KOPT-K1 (cell line): ENCODE results near the gene B4GALT2.

Source experiments
- H3K27ac ChIP-seq: fragments of 200-600 bp; sonication (generic); 2 replicates; pipeline ENCODE4 v1.5.1; 2016; ENCODE audit warnings: antibody characterized with exemption, mild to moderate bottlenecking, low read depth, low read length; ENCODE audit not compliant: poor library complexity, severe bottlenecking
- H3K36me3 ChIP-seq: fragments of 200-600 bp; sonication (generic); 2 replicates; pipeline ENCODE4 v1.5.1; 2017; ENCODE audit warnings: antibody characterized with exemption, mild to moderate bottlenecking, low read length, moderate library complexity; ENCODE audit not compliant: insufficient read depth
- H3K9me3 ChIP-seq: fragments of 200-600 bp; sonication (generic); 2 replicates; pipeline ENCODE4 v1.5.1; 2017; ENCODE audit warnings: antibody characterized with exemption, low read length, mild to moderate bottlenecking; ENCODE audit not compliant: insufficient read depth, poor library complexity, severe bottlenecking

The B4GALT2 gene

GRCh38 chr1:44014365-44015104 lies 35.5 kb downstream of the B4GALT2 start:
- no peaks in the 10 kb centered on the region for H3K36me3 ChIP-seq

GRCh38 chr1:44015206-44015605 lies 36.2 kb downstream of the B4GALT2 start:
- no peaks in the 10 kb centered on the region for H3K9me3 ChIP-seq
- H3K27ac ChIP-seq, result no peak overlapping the region
- no peaks in the 10 kb centered on the region for H3K36me3 ChIP-seq

More at GRCh38 chr1:44014365-44015104, 35.5 kb downstream of the B4GALT2 start:
- Histone ChIP-seq H3K27ac (no peak overlapping the region), H3K9me3 (no peaks in the 10 kb centered on the region)

GRCh38 chr1:44016041-44016889 lies 37.3 kb downstream of the B4GALT2 start:
- no peaks in the 10 kb centered on the region for H3K9me3 ChIP-seq
- no peak overlapping the region for H3K27ac ChIP-seq
- H3K36me3 ChIP-seq, result no peaks in the 10 kb centered on the region

- Histone ChIP-seq H3K9me3 (no peaks in the 10 kb centered on the region), H3K36me3 (no peaks in the 10 kb centered on the region), H3K27ac (no peak overlapping the region)
Measured at GRCh38 chr1:44016890-44017400, 37.9 kb downstream of the B4GALT2 start.

- H3K36me3 ChIP-seq, result no peaks in the 10 kb centered on the region
- no peaks in the 10 kb centered on the region for H3K9me3 ChIP-seq
- H3K27ac ChIP-seq, result no peak overlapping the region
Measured at GRCh38 chr1:44019466-44019948, 40.5 kb downstream of the B4GALT2 start.

GRCh38 chr1:44020464-44020863 lies 41.5 kb downstream of the B4GALT2 start:
- no peaks in the 10 kb centered on the region for H3K9me3 ChIP-seq
- H3K27ac ChIP-seq, result no peak overlapping the region
- no peaks in the 10 kb centered on the region for H3K36me3 ChIP-seq

- no peaks in the 10 kb centered on the region for H3K9me3 ChIP-seq
- no peak overlapping the region for H3K27ac ChIP-seq
- no peaks in the 10 kb centered on the region for H3K36me3 ChIP-seq
Measured at GRCh38 chr1:44021156-44021555, 42.1 kb downstream of the B4GALT2 start.

GRCh38 chr1:44021581-44022321 lies 42.7 kb downstream of the B4GALT2 start:
- H3K36me3 ChIP-seq, result no peaks in the 10 kb centered on the region
- H3K27ac ChIP-seq, result no peak overlapping the region
- no peaks in the 10 kb centered on the region for H3K9me3 ChIP-seq

GRCh38 chr1:44024031-44024902 lies 45.3 kb downstream of the B4GALT2 start:
- Histone ChIP-seq H3K27ac (no peak overlapping the region), H3K36me3 (no peaks in the 10 kb centered on the region), H3K9me3 (no peaks in the 10 kb centered on the region)

GRCh38 chr1:44024903-44025525 lies 46.0 kb downstream of the B4GALT2 start:
- H3K27ac ChIP-seq, result no peak overlapping the region
- no peaks in the 10 kb centered on the region for H3K9me3 ChIP-seq
- H3K36me3 ChIP-seq, result no peaks in the 10 kb centered on the region

- H3K9me3 ChIP-seq, result no peaks in the 10 kb centered on the region
- no peak overlapping the region for H3K27ac ChIP-seq
- H3K36me3 ChIP-seq, result no peaks in the 10 kb centered on the region
Measured at GRCh38 chr1:44025816-44026215, 46.8 kb downstream of the B4GALT2 start.

GRCh38 chr1:44027320-44027719 lies 48.3 kb downstream of the B4GALT2 start:
- Histone ChIP-seq H3K36me3 (no peaks in the 10 kb centered on the region), H3K9me3 (no peaks in the 10 kb centered on the region), H3K27ac (no peak overlapping the region)

GRCh38 chr1:44029260-44029910 lies 50.4 kb downstream of the B4GALT2 start:
- Histone ChIP-seq H3K9me3 (no peaks in the 10 kb centered on the region), H3K27ac (peak overlapping the region; percentile 48), H3K36me3 (no peaks in the 10 kb centered on the region)
